ENCODE results near the gene ID4. TPM values are rescaled to one million over a fixed set of nuclear protein-coding genes. Genes with fewer than 3 reads are reported as not detected.

The ID4 gene
- total RNA-seq, 2 donors from 2014 or later, result not detected

GRCh38 chr6:19838442-19839236, 1.5 kb downstream of the ID4 start:
- DNase-seq (no peak), ATAC-seq (no peak)
- Mint-ChIP-seq H3K4me1 (peaks cover 3% of the 10 kb centered on the region), H3K27me3 (peaks cover 50% of the 10 kb centered on the region), H3K27ac (no peak overlapping the region), H3K4me3 (peak overlapping the region; percentile 61), H3K36me3 (ENCODE audit: low read depth) (no peaks in the 10 kb centered on the region)
- no peaks in the 10 kb centered on the region for H3K9me3 ChIP-seq (ENCODE audit: control insufficient read depth, low read length, poor library complexity, severe bottlenecking)

- H3K27ac Mint-ChIP-seq, result no peak overlapping the region
- no peaks in the 10 kb centered on the region for H3K36me3 Mint-ChIP-seq (ENCODE audit: low read depth)
- peak overlapping the region; percentile 61 for H3K4me3 Mint-ChIP-seq
- ATAC-seq (no peak), DNase-seq (no peak)
- H3K9me3 ChIP-seq (ENCODE audit: control insufficient read depth, low read length, poor library complexity, severe bottlenecking), result no peaks in the 10 kb centered on the region
- peaks cover 46% of the 10 kb centered on the region for H3K27me3 Mint-ChIP-seq
- peaks cover 3% of the 10 kb centered on the region for H3K4me1 Mint-ChIP-seq
Measured at GRCh38 chr6:19839237-19839546, 2.0 kb downstream of the ID4 start.

GRCh38 chr6:19839788-19840187, 2.6 kb downstream of the ID4 start:
- ATAC-seq, result no peak
- Mint-ChIP-seq H3K4me1 (peaks cover 3% of the 10 kb centered on the region), H3K27me3 (peaks cover 48% of the 10 kb centered on the region)

GRCh38 chr6:19841181-19841580, 4.0 kb downstream of the ID4 start:
- peaks cover 47% of the 10 kb centered on the region for H3K27me3 Mint-ChIP-seq
- no peaks in the 10 kb centered on the region for H3K36me3 Mint-ChIP-seq (ENCODE audit: low read depth)
- ATAC-seq (no peak), DNase-seq (no peak)
- H3K27ac Mint-ChIP-seq, result no peak overlapping the region
- H3K4me1 Mint-ChIP-seq, result peaks cover 3% of the 10 kb centered on the region
- no peaks in the 10 kb centered on the region for H3K9me3 ChIP-seq (ENCODE audit: control insufficient read depth, low read length, poor library complexity, severe bottlenecking)
- H3K4me3 Mint-ChIP-seq, result no peak overlapping the region

More at GRCh38 chr6:19839788-19840187, 2.6 kb downstream of the ID4 start:
- DNase-seq, result no peak
- H3K9me3 ChIP-seq (ENCODE audit: control insufficient read depth, low read length, poor library complexity, severe bottlenecking), result no peaks in the 10 kb centered on the region
- Mint-ChIP-seq H3K36me3 (ENCODE audit: low read depth) (no peaks in the 10 kb centered on the region), H3K27ac (no peak overlapping the region), H3K4me3 (no peak overlapping the region)

- Mint-ChIP-seq H3K27me3 (peaks cover 52% of the 10 kb centered on the region), H3K4me1 (peaks cover 3% of the 10 kb centered on the region), H3K27ac (no peak overlapping the region), H3K36me3 (ENCODE audit: low read depth) (no peaks in the 10 kb centered on the region), H3K4me3 (no peak overlapping the region)
- ATAC-seq, result no peak
- DNase-seq, result no peak
- H3K9me3 ChIP-seq (ENCODE audit: control insufficient read depth, low read length, poor library complexity, severe bottlenecking), result no peaks in the 10 kb centered on the region
Measured at GRCh38 chr6:19842030-19842615, 5.0 kb downstream of the ID4 start.

DNA sequence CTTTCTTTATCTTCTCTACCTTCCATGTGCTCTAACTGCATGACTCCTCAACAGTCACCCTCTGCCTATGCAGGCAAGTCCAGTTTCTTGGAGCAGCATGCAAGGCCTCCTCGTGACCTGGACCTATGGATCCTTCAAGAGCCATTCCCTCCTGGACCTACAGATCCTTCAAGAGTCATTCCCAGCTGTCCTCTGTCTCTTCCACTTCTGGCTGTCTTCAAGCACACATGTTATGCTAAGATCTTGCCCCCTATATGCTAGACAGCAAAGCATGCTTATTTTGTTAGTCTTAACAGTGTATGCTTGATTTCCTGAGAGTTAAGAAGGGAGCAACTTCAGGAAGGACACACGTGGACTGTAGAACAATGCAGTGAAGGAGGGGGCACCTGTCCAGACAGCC, 7.5 kb downstream of the ID4 start:
- DNase-seq (no peak), ATAC-seq (no peak)
- Mint-ChIP-seq H3K27me3 (peaks cover 49% of the 10 kb centered on the region), H3K4me1 (no peaks in the 10 kb centered on the region), H3K4me3 (no peak overlapping the region), H3K36me3 (ENCODE audit: low read depth) (no peaks in the 10 kb centered on the region), H3K27ac (no peak overlapping the region)
- H3K9me3 ChIP-seq (ENCODE audit: control insufficient read depth, low read length, poor library complexity, severe bottlenecking), result no peaks in the 10 kb centered on the region

DNA sequence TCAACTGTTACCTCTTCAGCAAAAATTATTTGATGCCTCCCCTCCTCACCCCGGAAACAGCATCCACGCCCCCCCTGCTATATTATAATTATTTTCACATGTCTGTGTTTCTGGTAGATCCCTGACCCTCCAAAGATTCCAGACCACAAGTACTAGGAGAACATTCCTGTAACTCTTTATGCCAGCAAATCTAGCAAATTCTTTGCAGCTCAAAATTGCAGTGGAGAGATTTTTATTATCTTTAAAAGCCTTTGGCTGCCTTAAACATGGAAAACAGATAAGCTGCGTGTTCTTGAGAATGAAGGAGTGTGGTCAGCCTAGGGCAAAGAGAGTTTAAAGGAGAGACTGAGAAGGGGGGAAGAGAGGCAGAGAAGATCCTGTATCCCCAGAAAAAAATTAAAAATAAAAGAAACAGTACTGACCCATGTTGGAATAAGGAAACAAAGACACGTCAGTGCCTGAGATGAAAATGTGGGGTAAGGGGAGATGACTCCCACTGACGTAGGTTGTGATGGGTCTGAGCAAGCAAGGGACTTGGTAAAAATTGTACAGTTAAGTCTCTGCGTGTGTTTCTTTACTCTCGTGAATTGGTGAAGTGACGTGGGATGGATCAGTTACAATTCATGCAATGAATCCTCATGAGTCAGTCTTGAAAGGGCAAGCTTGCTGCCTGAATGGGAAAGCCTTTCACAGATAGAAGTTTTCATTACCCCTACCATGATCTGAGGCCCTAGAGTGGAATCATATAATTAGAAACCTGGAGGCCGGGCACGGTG, 8.3 kb downstream of the ID4 start:
- H3K4me3 Mint-ChIP-seq, result no peak overlapping the region
- H3K9me3 ChIP-seq (ENCODE audit: control insufficient read depth, low read length, poor library complexity, severe bottlenecking), result no peaks in the 10 kb centered on the region
- H3K36me3 Mint-ChIP-seq (ENCODE audit: low read depth), result no peaks in the 10 kb centered on the region
- peaks cover 42% of the 10 kb centered on the region for H3K27me3 Mint-ChIP-seq
- ATAC-seq (no peak), DNase-seq (no peak)
- H3K27ac Mint-ChIP-seq, result no peak overlapping the region
- no peaks in the 10 kb centered on the region for H3K4me1 Mint-ChIP-seq

GRCh38 chr6:19848465-19849029, 11.4 kb downstream of the ID4 start:
- H3K4me1 Mint-ChIP-seq, result no peaks in the 10 kb centered on the region
- peaks cover 28% of the 10 kb centered on the region for H3K27me3 Mint-ChIP-seq
- no peaks in the 10 kb centered on the region for H3K9me3 ChIP-seq (ENCODE audit: control insufficient read depth, low read length, poor library complexity, severe bottlenecking)
- H3K27ac Mint-ChIP-seq, result no peak overlapping the region
- ATAC-seq (no peak), DNase-seq (no peak)
- H3K4me3 Mint-ChIP-seq, result no peak overlapping the region
- H3K36me3 Mint-ChIP-seq (ENCODE audit: low read depth), result no peaks in the 10 kb centered on the region

- Mint-ChIP-seq H3K4me3 (no peak overlapping the region), H3K27ac (no peak overlapping the region), H3K27me3 (peaks cover 27% of the 10 kb centered on the region), H3K36me3 (ENCODE audit: low read depth) (no peaks in the 10 kb centered on the region), H3K4me1 (no peaks in the 10 kb centered on the region)
- H3K9me3 ChIP-seq (ENCODE audit: control insufficient read depth, low read length, poor library complexity, severe bottlenecking), result no peaks in the 10 kb centered on the region
- ATAC-seq (no peak), DNase-seq (no peak)
Measured at GRCh38 chr6:19849196-19849595, 12.0 kb downstream of the ID4 start.

DNA sequence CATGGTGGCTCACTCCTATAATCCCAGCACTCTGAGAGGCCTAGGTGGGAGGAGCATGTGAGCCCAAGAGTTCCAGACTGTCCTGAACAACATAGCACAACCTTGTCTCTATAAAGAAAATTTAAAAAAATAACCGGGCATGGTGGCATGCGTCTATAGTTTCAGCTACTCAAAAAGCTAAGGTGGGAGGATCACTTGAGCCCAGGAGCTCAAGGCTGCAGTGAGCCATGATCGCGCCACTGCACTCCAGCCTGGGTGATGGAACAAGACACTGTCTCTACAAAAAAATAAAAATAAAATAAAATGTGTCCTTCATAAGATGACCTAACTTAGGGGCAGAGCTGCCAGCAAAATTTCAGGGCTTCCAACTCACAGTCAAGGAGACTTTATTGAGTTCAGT, 12.6 kb downstream of the ID4 start:
- H3K9me3 ChIP-seq (ENCODE audit: control insufficient read depth, low read length, poor library complexity, severe bottlenecking), result no peaks in the 10 kb centered on the region
- no peaks in the 10 kb centered on the region for H3K36me3 Mint-ChIP-seq (ENCODE audit: low read depth)
- DNase-seq (no peak), ATAC-seq (no peak)
- H3K27ac Mint-ChIP-seq, result no peak overlapping the region
- H3K27me3 Mint-ChIP-seq, result peaks cover 21% of the 10 kb centered on the region
- no peaks in the 10 kb centered on the region for H3K4me1 Mint-ChIP-seq
- no peak overlapping the region for H3K4me3 Mint-ChIP-seq

GRCh38 chr6:19851241-19852089, 14.3 kb downstream of the ID4 start:
- no peak for ATAC-seq
- no peak for DNase-seq
- H3K9me3 ChIP-seq (ENCODE audit: control insufficient read depth, low read length, poor library complexity, severe bottlenecking), result no peaks in the 10 kb centered on the region
- Mint-ChIP-seq H3K27ac (no peak overlapping the region), H3K36me3 (ENCODE audit: low read depth) (no peaks in the 10 kb centered on the region), H3K4me1 (no peaks in the 10 kb centered on the region), H3K27me3 (peaks cover 8% of the 10 kb centered on the region), H3K4me3 (no peak overlapping the region)

- Mint-ChIP-seq H3K27me3 (peaks cover 5% of the 10 kb centered on the region), H3K36me3 (ENCODE audit: low read depth) (no peaks in the 10 kb centered on the region), H3K4me3 (no peak overlapping the region), H3K27ac (no peak overlapping the region), H3K4me1 (no peaks in the 10 kb centered on the region)
- H3K9me3 ChIP-seq (ENCODE audit: control insufficient read depth, low read length, poor library complexity, severe bottlenecking), result no peaks in the 10 kb centered on the region
- DNase-seq (no peak), ATAC-seq (no peak)
Measured at GRCh38 chr6:19852090-19852457, 14.9 kb downstream of the ID4 start.

- Mint-ChIP-seq H3K27ac (no peak overlapping the region), H3K4me1 (no peaks in the 10 kb centered on the region), H3K27me3 (peaks cover 9% of the 10 kb centered on the region), H3K4me3 (no peak overlapping the region), H3K36me3 (ENCODE audit: low read depth) (no peaks in the 10 kb centered on the region)
- DNase-seq (no peak), ATAC-seq (no peak)
- H3K9me3 ChIP-seq (ENCODE audit: control insufficient read depth, low read length, poor library complexity, severe bottlenecking), result no peaks in the 10 kb centered on the region
Measured at GRCh38 chr6:19852927-19853326, 15.8 kb downstream of the ID4 start.
